ENCODE measurements around the gene FXYD4. TPM values are rescaled to one million over a fixed set of nuclear protein-coding genes. Genes with fewer than 3 reads are reported as not detected.

Gene FXYD4
- total RNA-seq, 1 donor from 2014 or later: not detected

- no peak for DNase-seq (ENCODE audit: low read depth)
Observed at GRCh38 chr10:43344051-43344450, 27.4 kb upstream of the FXYD4 start.

GRCh38 chr10:43347997-43348396 lies 23.4 kb upstream of the FXYD4 start:
- no peak for DNase-seq (ENCODE audit: low read depth)

GRCh38 chr10:43348511-43349312 lies 22.7 kb upstream of the FXYD4 start:
- peak; percentile 71 for DNase-seq (ENCODE audit: low read depth)

- no peak for DNase-seq (ENCODE audit: low read depth)
Observed at GRCh38 chr10:43350156-43350555, 21.3 kb upstream of the FXYD4 start.

- DNase-seq (ENCODE audit: low read depth): no peak
Observed at GRCh38 chr10:43350686-43351085, 20.8 kb upstream of the FXYD4 start.

- DNase-seq (ENCODE audit: low read depth): no peak
Observed at GRCh38 chr10:43351301-43351700, 20.1 kb upstream of the FXYD4 start.

- DNase-seq (ENCODE audit: low read depth): no peak
Observed at GRCh38 chr10:43352951-43353350, 18.5 kb upstream of the FXYD4 start.

GRCh38 chr10:43353495-43354329 lies 17.7 kb upstream of the FXYD4 start:
- no peak for DNase-seq (ENCODE audit: low read depth)

GRCh38 chr10:43354330-43354635 lies 17.2 kb upstream of the FXYD4 start:
- no peak for DNase-seq (ENCODE audit: low read depth)

GRCh38 chr10:43354879-43355380 lies 16.5 kb upstream of the FXYD4 start:
- DNase-seq (ENCODE audit: low read depth): no peak

GRCh38 chr10:43355749-43356371 lies 15.6 kb upstream of the FXYD4 start:
- DNase-seq (ENCODE audit: low read depth): peak; percentile 68

GRCh38 chr10:43360086-43360485 lies 11.3 kb upstream of the FXYD4 start:
- no peak for DNase-seq (ENCODE audit: low read depth)

- no peak for DNase-seq (ENCODE audit: low read depth)
Observed at GRCh38 chr10:43361547-43362190, 9.8 kb upstream of the FXYD4 start.

GRCh38 chr10:43362191-43362839 lies 9.1 kb upstream of the FXYD4 start:
- peak; percentile 94 for DNase-seq (ENCODE audit: low read depth)

- no peak for DNase-seq (ENCODE audit: low read depth)
Observed at GRCh38 chr10:43365001-43365400, 6.4 kb upstream of the FXYD4 start.

GRCh38 chr10:43369921-43370320 lies 1.5 kb upstream of the FXYD4 start:
- no peak for DNase-seq (ENCODE audit: low read depth)

GRCh38 chr10:43370671-43371215 lies 693 bp upstream of the FXYD4 start:
- no peak for DNase-seq (ENCODE audit: low read depth)

- no peak for DNase-seq (ENCODE audit: low read depth)
Observed at GRCh38 chr10:43372765-43373361, 1.4 kb downstream of the FXYD4 start.

- DNase-seq (ENCODE audit: low read depth): no peak
Observed at GRCh38 chr10:43373461-43373860, 2.0 kb downstream of the FXYD4 start.

GRCh38 chr10:43374194-43374593 lies 2.8 kb downstream of the FXYD4 start:
- no peak for DNase-seq (ENCODE audit: low read depth)

Measured in renal cortical epithelial cell (primary cell).